ENCODE results near the gene VSX1. TPM values are rescaled to one million over a fixed set of nuclear protein-coding genes. Genes with fewer than 3 reads are reported as not detected.

Gene VSX1
- polyA plus RNA-seq, 1 donor from 2014 or later: not detected

GRCh38 chr20:25049261-25050060, 32.5 kb downstream of the VSX1 start:
- Histone ChIP-seq H3F3A (ENCODE audit: insufficient read depth, low read length, poor library complexity, severe bottlenecking) (no peaks in the 10 kb centered on the region), H3K79me2 (replicated peaks; ENCODE audit: insufficient read depth, low read length) (no peaks in the 10 kb centered on the region), H3K9me2 (ENCODE audit: insufficient read depth, low read length) (no peaks in the 10 kb centered on the region), H3K9ac (ENCODE audit: low read length) (no peak overlapping the region), H3K36me3 (ENCODE audit: insufficient read depth, low read length) (no peaks in the 10 kb centered on the region), H3K4me3 (ENCODE audit: low read length) (no peak overlapping the region), H3K9me3 (ENCODE audit: low read length) (no peaks in the 10 kb centered on the region), H3K4me2 (ENCODE audit: low read length) (no peak overlapping the region), H3K27ac (ENCODE audit: low read length) (no peak overlapping the region), H4K20me1 (ENCODE audit: insufficient read depth) (no peaks in the 10 kb centered on the region), H3K27me3 (ENCODE audit: insufficient read depth, low read depth, low read length) (no peaks in the 10 kb centered on the region), H2AFZ (ENCODE audit: low read depth, low read length) (no peak overlapping the region)
- TF ChIP-seq MXI1 (conservative IDR thresholded peaks at IDR 0.05; ENCODE audit: poor library complexity, severe bottlenecking) (no peak), POLR2AphosphoS5 (IDR thresholded peaks at IDR 0.05) (no peak), EZH2 (IDR thresholded peaks at IDR 0.05; ENCODE audit: borderline replicate concordance, insufficient read depth, low read length, poor library complexity, severe bottlenecking) (no peak), REST (IDR thresholded peaks at IDR 0.05; ENCODE audit: borderline replicate concordance) (no peak), EP300 (conservative IDR thresholded peaks at IDR 0.05; ENCODE audit: poor library complexity, severe bottlenecking) (no peak), SMC3 (conservative IDR thresholded peaks at IDR 0.05; ENCODE audit: poor library complexity) (no peak), TAF1 (IDR thresholded peaks at IDR 0.05; ENCODE audit: low read depth) (no peak), CTCF (IDR thresholded peaks at IDR 0.05; ENCODE audit: poor library complexity, severe bottlenecking) (no peak), RAD21 (conservative IDR thresholded peaks at IDR 0.05) (no peak)

GRCh38 chr20:25048519-25048952, 33.4 kb downstream of the VSX1 start:
- no peaks in the 10 kb centered on the region for H3K79me2 ChIP-seq (replicated peaks; ENCODE audit: insufficient read depth, low read length)
- TF ChIP-seq SMC3 (conservative IDR thresholded peaks at IDR 0.05; ENCODE audit: poor library complexity): no peak
- no peak for TF ChIP-seq POLR2AphosphoS5 (IDR thresholded peaks at IDR 0.05)
- TF ChIP-seq CTCF (IDR thresholded peaks at IDR 0.05; ENCODE audit: poor library complexity, severe bottlenecking): no peak
- no peak for TF ChIP-seq TAF1 (IDR thresholded peaks at IDR 0.05; ENCODE audit: low read depth)
- no peak for TF ChIP-seq EP300 (conservative IDR thresholded peaks at IDR 0.05; ENCODE audit: poor library complexity, severe bottlenecking)
- no peak for TF ChIP-seq MXI1 (conservative IDR thresholded peaks at IDR 0.05; ENCODE audit: poor library complexity, severe bottlenecking)
- no peak for TF ChIP-seq EZH2 (IDR thresholded peaks at IDR 0.05; ENCODE audit: borderline replicate concordance, insufficient read depth, low read length, poor library complexity, severe bottlenecking)
- no peaks in the 10 kb centered on the region for H4K20me1 ChIP-seq (ENCODE audit: insufficient read depth)
- H2AFZ ChIP-seq (ENCODE audit: low read depth, low read length): no peak overlapping the region
- no peaks in the 10 kb centered on the region for H3K36me3 ChIP-seq (ENCODE audit: insufficient read depth, low read length)
- no peak overlapping the region for H3K4me2 ChIP-seq (ENCODE audit: low read length)
- no peak overlapping the region for H3K27ac ChIP-seq (ENCODE audit: low read length)
- no peaks in the 10 kb centered on the region for H3K9me2 ChIP-seq (ENCODE audit: insufficient read depth, low read length)
- H3K9ac ChIP-seq (ENCODE audit: low read length): no peak overlapping the region
- no peaks in the 10 kb centered on the region for H3K27me3 ChIP-seq (ENCODE audit: insufficient read depth, low read depth, low read length)
- no peaks in the 10 kb centered on the region for H3K9me3 ChIP-seq (ENCODE audit: low read length)
- H3F3A ChIP-seq (ENCODE audit: insufficient read depth, low read length, poor library complexity, severe bottlenecking): no peaks in the 10 kb centered on the region
- no peak overlapping the region for H3K4me3 ChIP-seq (ENCODE audit: low read length)
